Vagina (tissue), 2 donors: ENCODE measurements around the gene ACTL10. TPM values are rescaled to one million over a fixed set of nuclear protein-coding genes. Genes with fewer than 3 reads are reported as not detected.

Experiments used
- DNase-seq, 2 donors: peaks; one replicate each; pipeline ENCODE4 v3.0.0-alpha.2; 2017; ENCODE audit errors: extremely low spot score in 2 of 2
- H3K27ac ChIP-seq: fragments of 200-600 bp; sonication (generic); one replicate; pipeline ENCODE4 v1.5.1; 2019
- H3K27me3 ChIP-seq: fragments of 200-600 bp; sonication (generic); one replicate; pipeline ENCODE4 v1.5.1; 2019
- H3K36me3 ChIP-seq, 2 donors: fragments of 200-600 bp; sonication (generic); one replicate each; pipeline ENCODE4 v1.5.1; 2017 to 2019
- H3K4me1 ChIP-seq: fragments of 200-600 bp; sonication (generic); one replicate; pipeline ENCODE4 v1.5.1; 2019
- H3K4me3 ChIP-seq, 2 donors: fragments of 200-600 bp; sonication (generic); 1 replicate in 1 of 2; 2 replicates in 1 of 2; pipeline ENCODE4 v1.5.1; 2016 to 2019
- H3K9me3 ChIP-seq: fragments of 200-600 bp; sonication (generic); one replicate; pipeline ENCODE4 v1.5.1; 2019
- CTCF ChIP-seq, 3 experiments: fragments of 450-650 bp in 2 of 3; fragments of 200-600 bp in 1 of 3; sonication (generic) in 1 of 3; IDR thresholded peaks; one replicate each; pipeline ENCODE4 v1.5.1; 2017 to 2019; ENCODE audit warnings: antibody characterized with exemption in 3 of 3, mild to moderate bottlenecking in 2 of 3, moderate library complexity in 2 of 3
- POLR2A ChIP-seq, 2 donors: fragments of 450-650 bp; IDR thresholded peaks; one replicate each; pipeline ENCODE4 v1.6.1; 2017; ENCODE audit warnings: antibody characterized with exemption in 2 of 2, mild to moderate bottlenecking in 2 of 2, moderate library complexity in 2 of 2
- POLR2AphosphoS5 ChIP-seq, 2 donors: sonication (generic); formaldehyde crosslinking; IDR thresholded peaks; one replicate each; pipeline ENCODE4 v1.9.0; 2017; ENCODE audit warnings: antibody characterized with exemption in 2 of 2, mild to moderate bottlenecking in 2 of 2, low read depth in 1 of 2; ENCODE audit not compliant: insufficient read depth in 1 of 2
- intact Hi-C: fragments of 100-400 bp; cut with DNase I; formaldehyde crosslinking; loops from one replicate; pipeline ENCODE4 v1.15.1; 2023
- total RNA-seq: library from RNA; depleted of rRNA; stranded (reverse); fragments of >200 nt; gene quantifications from one replicate; pipeline ENCODE4 v1.2.3, GENCODE V29; 2016

Gene ACTL10
- total RNA-seq, 1 donor from 2014 or later, result 1.5 TPM

GRCh38 chr20:33653218-33653899 is 13.4 kb upstream of the ACTL10 start:
- DNase-seq, result no peak
- Histone ChIP-seq H3K27ac (peak overlapping the region; percentile 21), H3K4me1 (peaks cover 39% of the 10 kb centered on the region), H3K9me3 (no peaks in the 10 kb centered on the region), H3K36me3 (peaks cover 0 to 5% of the 10 kb centered on the region in 2 donors), H3K27me3 (no peaks in the 10 kb centered on the region), H3K4me3 (peak overlapping the region; percentile 19 to 21)
- TF ChIP-seq POLR2A (IDR thresholded peaks at IDR 0.05) (no peak), POLR2AphosphoS5 (IDR thresholded peaks at IDR 0.05; ENCODE audit: insufficient read depth in 1 of 2, low read depth in 1 of 2) (peak in 1 of 2 donors; percentile 53), CTCF (IDR thresholded peaks at IDR 0.05) (peak; percentile 52 to 80 (median 58))
- intact Hi-C loops, result loop anchor here (10.0 kb wide), 1 partner anchor 179 kb away; no protein-coding TSS in a partner anchor

DNA sequence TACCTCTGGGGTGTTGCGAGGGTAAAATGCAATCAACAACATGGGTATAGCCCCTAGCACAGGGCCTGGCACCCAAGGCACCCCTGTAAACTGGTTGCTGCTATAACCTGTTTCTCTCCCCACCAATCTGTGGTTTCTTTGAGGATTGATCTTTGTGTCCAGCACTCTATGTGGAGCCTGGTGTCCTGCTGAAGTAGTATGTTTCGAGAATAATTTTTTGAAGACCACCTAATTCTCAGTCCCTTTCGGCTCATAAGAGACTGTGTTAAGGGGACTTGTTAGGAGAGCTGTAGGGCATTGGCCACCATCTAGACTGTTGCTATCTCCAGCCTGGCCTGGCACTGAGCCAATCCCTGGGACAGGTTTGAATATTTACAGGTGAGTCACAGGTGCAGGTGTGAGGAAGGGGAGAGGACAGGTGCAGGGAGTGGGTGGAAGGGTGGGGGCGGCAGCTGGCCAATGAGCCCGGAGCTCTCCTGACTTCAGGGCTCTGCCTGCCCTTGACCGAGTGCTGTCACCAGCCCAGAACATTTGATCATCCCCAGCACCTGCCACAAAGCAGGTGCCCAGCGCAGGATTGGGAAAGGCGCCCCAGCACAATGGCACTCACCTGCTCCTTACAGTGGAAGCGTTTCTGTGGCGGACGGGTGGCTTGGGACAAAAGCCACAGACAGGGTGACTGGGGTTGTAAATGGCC is 12.7 kb upstream of the ACTL10 start:
- intact Hi-C loops, result loop anchor here (10.0 kb wide), 1 partner anchor 179 kb away; no protein-coding TSS in a partner anchor
- no peak overlapping the region for H3K27ac ChIP-seq

DNA sequence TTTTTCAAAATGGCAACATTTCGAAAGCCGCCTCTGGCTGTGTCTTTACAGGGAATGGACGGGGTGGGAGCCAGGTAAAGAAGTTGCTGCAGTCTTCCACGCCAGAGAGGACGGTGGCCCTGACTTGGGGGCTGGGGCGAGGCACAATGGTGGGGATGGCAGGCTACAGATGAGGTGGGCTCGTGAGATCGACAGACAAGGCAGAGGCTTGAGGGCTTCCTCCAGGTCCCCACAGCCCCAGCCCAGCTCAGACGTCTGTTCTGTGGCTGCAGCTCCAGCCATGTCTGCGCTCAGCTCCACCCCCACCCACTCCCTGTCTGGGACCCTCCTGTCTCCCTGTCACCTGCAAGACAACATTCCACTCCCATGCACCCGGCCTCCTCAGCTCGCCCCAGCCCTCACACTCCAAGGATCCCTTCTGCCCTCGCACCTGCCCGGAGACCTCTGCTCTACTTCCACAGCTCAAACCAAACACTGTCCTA is 12.0 kb upstream of the ACTL10 start:
- intact Hi-C loops, result loop anchor here (10.0 kb wide), 1 partner anchor 180 kb away; no protein-coding TSS in a partner anchor
- Histone ChIP-seq H3K36me3 (peaks cover 0 to 15% of the 10 kb centered on the region in 2 donors), H3K27me3 (no peaks in the 10 kb centered on the region), H3K4me3 (no peak overlapping the region), H3K9me3 (no peaks in the 10 kb centered on the region), H3K27ac (no peak overlapping the region), H3K4me1 (peaks cover 25% of the 10 kb centered on the region)
- TF ChIP-seq CTCF (IDR thresholded peaks at IDR 0.05) (no peak), POLR2AphosphoS5 (IDR thresholded peaks at IDR 0.05; ENCODE audit: insufficient read depth in 1 of 2, low read depth in 1 of 2) (no peak), POLR2A (IDR thresholded peaks at IDR 0.05) (no peak)
- DNase-seq, result no peak

More for the DNA sequence above, 12.7 kb upstream of the ACTL10 start:
- TF ChIP-seq POLR2AphosphoS5 (IDR thresholded peaks at IDR 0.05; ENCODE audit: insufficient read depth in 1 of 2, low read depth in 1 of 2), result no peak
- TF ChIP-seq POLR2A (IDR thresholded peaks at IDR 0.05), result no peak
- TF ChIP-seq CTCF (IDR thresholded peaks at IDR 0.05), result no peak
- Histone ChIP-seq H3K9me3 (no peaks in the 10 kb centered on the region), H3K4me3 (peak overlapping the region in 1 of 2 donors; percentile 19), H3K27me3 (no peaks in the 10 kb centered on the region), H3K4me1 (peaks cover 32% of the 10 kb centered on the region), H3K36me3 (peaks cover 0 to 8% of the 10 kb centered on the region in 2 donors)
- DNase-seq, result no peak

GRCh38 chr20:33655164-33655563 is 11.6 kb upstream of the ACTL10 start:
- H3K4me3 ChIP-seq, result no peak overlapping the region
- TF ChIP-seq POLR2A (IDR thresholded peaks at IDR 0.05), result no peak
- TF ChIP-seq CTCF (IDR thresholded peaks at IDR 0.05), result no peak
- no peak for TF ChIP-seq POLR2AphosphoS5 (IDR thresholded peaks at IDR 0.05; ENCODE audit: insufficient read depth in 1 of 2, low read depth in 1 of 2)
- H3K4me1 ChIP-seq, result peaks cover 25% of the 10 kb centered on the region
- peaks cover 0 to 18% of the 10 kb centered on the region in 2 donors for H3K36me3 ChIP-seq
- intact Hi-C loops, result loop anchor here (10.0 kb wide), 1 partner anchor 180 kb away; no protein-coding TSS in a partner anchor
- H3K27ac ChIP-seq, result no peak overlapping the region
- no peaks in the 10 kb centered on the region for H3K9me3 ChIP-seq
- no peaks in the 10 kb centered on the region for H3K27me3 ChIP-seq
- DNase-seq, result no peak
